Measurements from ENCODE around the gene MMS19. TPM values are rescaled to one million over a fixed set of nuclear protein-coding genes. Genes with fewer than 3 reads are reported as not detected.

The MMS19 gene
- total RNA-seq, 4 donors from 2014 or later = 111 to 238 (median 118) TPM

GRCh38 chr10:97434055-97434454, 64.2 kb downstream of the MMS19 start:
- Histone ChIP-seq H3K27ac (no peak overlapping the region), H3K9me3 (no peaks in the 10 kb centered on the region), H3K4me1 (peaks cover 6% of the 10 kb centered on the region), H3K27me3 (no peaks in the 10 kb centered on the region), H3K4me3 (no peak overlapping the region), H3K36me3 (peaks cover 79% of the 10 kb centered on the region)
- DNase-seq (ENCODE audit: low spot score in 2 of 2) = no peak
- TF ChIP-seq CTCF (IDR thresholded peaks at IDR 0.05) (no peak), POLR2AphosphoS5 (IDR thresholded peaks at IDR 0.05) (no peak), EP300 (IDR thresholded peaks at IDR 0.05) (no peak), POLR2A (IDR thresholded peaks at IDR 0.05) (no peak)

- Histone ChIP-seq H3K36me3 (peaks cover 27% of the 10 kb centered on the region), H3K4me3 (peak overlapping the region; percentile 87), H3K4me1 (peaks cover 36% of the 10 kb centered on the region), H3K27me3 (no peaks in the 10 kb centered on the region), H3K9me3 (no peaks in the 10 kb centered on the region), H3K27ac (peak overlapping the region; percentile 95)
- DNase-seq (ENCODE audit: low spot score in 2 of 2) = no peak
- 23% methylated on average over 4 of the region's 4 CpGs for WGBS
- TF ChIP-seq EP300 (IDR thresholded peaks at IDR 0.05) (no peak), CTCF (IDR thresholded peaks at IDR 0.05) (no peak), POLR2A (IDR thresholded peaks at IDR 0.05) (no peak), POLR2AphosphoS5 (IDR thresholded peaks at IDR 0.05) (no peak)
Measured at GRCh38 chr10:97428572-97428981, 69.6 kb downstream of the MMS19 start.

GRCh38 chr10:97427571-97428179, 70.5 kb downstream of the MMS19 start:
- Histone ChIP-seq H3K36me3 (peaks cover 24% of the 10 kb centered on the region), H3K4me3 (peak overlapping the region; percentile 87), H3K27me3 (no peaks in the 10 kb centered on the region), H3K27ac (peak overlapping the region; percentile 95), H3K4me1 (peaks cover 36% of the 10 kb centered on the region), H3K9me3 (no peaks in the 10 kb centered on the region)
- WGBS = 12% methylated on average over 9 of the region's 9 CpGs
- no peak for DNase-seq (ENCODE audit: low spot score in 2 of 2)
- no peak for TF ChIP-seq POLR2A (IDR thresholded peaks at IDR 0.05)
- no peak for TF ChIP-seq CTCF (IDR thresholded peaks at IDR 0.05)
- TF ChIP-seq EP300 (IDR thresholded peaks at IDR 0.05) = no peak
- TF ChIP-seq POLR2AphosphoS5 (IDR thresholded peaks at IDR 0.05) = no peak

GRCh38 chr10:97426776-97427570, 71.2 kb downstream of the MMS19 start:
- 9% methylated on average over 34 of the region's 34 CpGs for WGBS
- peaks cover 21% of the 10 kb centered on the region for H3K36me3 ChIP-seq
- TF ChIP-seq CTCF (IDR thresholded peaks at IDR 0.05) (no peak), POLR2A (IDR thresholded peaks at IDR 0.05) (no peak), POLR2AphosphoS5 (IDR thresholded peaks at IDR 0.05) (no peak), EP300 (IDR thresholded peaks at IDR 0.05) (no peak)
- no peaks in the 10 kb centered on the region for H3K27me3 ChIP-seq
- H3K27ac ChIP-seq = peak overlapping the region; percentile 95
- no peaks in the 10 kb centered on the region for H3K9me3 ChIP-seq
- no peak for DNase-seq (ENCODE audit: low spot score in 2 of 2)
- H3K4me3 ChIP-seq = peak overlapping the region; percentile 87
- H3K4me1 ChIP-seq = peaks cover 36% of the 10 kb centered on the region
